ENCODE data around the gene LMOD1. TPM values are rescaled to one million over a fixed set of nuclear protein-coding genes. Genes with fewer than 3 reads are reported as not detected.

Gene LMOD1
- total and polyA plus RNA-seq, 2 of the 8 experiments (the other 6 are each of a cell fraction or from before 2014, with no cell fraction given) = 0.77 to 1.4 TPM

DNA sequence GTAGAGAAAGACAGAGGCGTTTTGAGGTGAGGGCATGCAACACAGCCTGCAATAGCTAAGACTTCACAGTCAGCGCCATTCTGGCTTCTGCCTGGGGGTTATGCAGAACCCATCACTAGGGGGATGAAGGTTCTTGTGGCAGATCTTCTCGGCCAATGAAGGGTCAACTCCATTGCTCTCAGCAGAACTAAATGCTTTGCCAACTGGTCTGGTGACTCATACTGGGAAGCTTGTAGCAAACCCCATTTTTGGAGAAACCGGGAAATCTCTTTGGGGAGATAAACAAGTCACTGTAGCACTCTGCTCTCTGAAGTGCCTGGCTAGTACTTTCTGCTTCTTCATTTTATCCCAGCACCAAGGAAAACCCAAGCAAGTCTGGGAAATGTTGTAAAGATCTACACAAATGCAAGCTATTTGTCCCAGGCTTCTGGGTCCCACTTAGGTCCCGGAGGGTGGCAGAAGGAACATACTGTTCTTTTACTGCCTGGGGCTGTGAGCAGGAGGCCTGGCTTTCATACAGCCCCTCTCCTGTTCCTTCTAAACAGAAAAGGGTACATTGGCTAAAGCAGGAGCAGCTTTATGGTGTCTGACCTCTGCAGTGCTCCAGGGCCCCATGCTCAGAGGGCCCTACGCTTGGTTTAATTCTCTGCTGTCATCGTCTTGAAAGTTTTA is 28.9 kb downstream of the LMOD1 start (continued):
- no peak for TF ChIP-seq EP300 (IDR thresholded peaks at IDR 0.05; ENCODE audit: borderline replicate concordance in 1 of 2, low read depth in 2 of 2, low read length in 2 of 2)
